Spleen (tissue), 11 donors: Measurements from ENCODE around the gene MRPL18. TPM values are rescaled to one million over a fixed set of nuclear protein-coding genes. Genes with fewer than 3 reads are reported as not detected.

ENCODE experiments used
- DNase-seq: peaks from one replicate; pipeline ENCODE4 v3.0.0-alpha.2; 2020
- H3K27ac ChIP-seq, 8 donors: fragments of 200-600 bp; sonication (generic) in 7 of 8; 1 replicate in 4 of 8; 2 replicates in 4 of 8; pipeline versions ENCODE4 v1.5.0 to v1.8.0; 2016 to 2021; ENCODE audit warnings: inconsistent platforms in 4 of 8, mild to moderate bottlenecking in 4 of 8, moderate library complexity in 1 of 8
- H3K27me3 ChIP-seq, 7 donors: fragments of 200-600 bp; sonication (generic) in 6 of 7; replicated peaks in 1 of 7; 1 replicate in 4 of 7; 2 replicates in 3 of 7; pipeline versions ENCODE4 v1.5.0 to v1.8.0; 2016 to 2021; ENCODE audit warnings: inconsistent platforms in 3 of 7, mild to moderate bottlenecking in 1 of 7
- H3K36me3 ChIP-seq, 6 donors: fragments of 200-600 bp; sonication (generic) in 5 of 6; 1 replicate in 4 of 6; 2 replicates in 2 of 6; pipeline versions ENCODE4 v1.5.0 to v1.8.0; 2016 to 2021; ENCODE audit warnings: inconsistent platforms in 2 of 6
- H3K4me1 ChIP-seq, 6 donors: fragments of 200-600 bp; sonication (generic) in 5 of 6; 1 replicate in 3 of 6; 2 replicates in 3 of 6; pipeline versions ENCODE4 v1.5.0 to v1.8.0; 2016 to 2021; ENCODE audit warnings: inconsistent platforms in 3 of 6
- H3K4me3 ChIP-seq, 8 donors: fragments of 200-600 bp; sonication (generic) in 7 of 8; 1 replicate in 4 of 8; 2 replicates in 4 of 8; pipeline versions ENCODE4 v1.5.0 to v1.8.0; 2016 to 2021; ENCODE audit warnings: inconsistent platforms in 4 of 8, mild to moderate bottlenecking in 4 of 8, moderate library complexity in 2 of 8
- H3K9me3 ChIP-seq, 8 donors: fragments of 200-600 bp; sonication (generic) in 7 of 8; 1 replicate in 4 of 8; 2 replicates in 4 of 8; pipeline versions ENCODE4 v1.5.0 to v1.8.0; 2016 to 2021; ENCODE audit warnings: inconsistent platforms in 4 of 8
- POLR2A ChIP-seq, 3 donors: fragments of 450-650 bp; IDR thresholded peaks; one replicate each; pipeline ENCODE4 v1.5.1; 2017; ENCODE audit warnings: antibody characterized with exemption in 3 of 3, mild to moderate bottlenecking in 1 of 3
- POLR2AphosphoS5 ChIP-seq, 3 donors: sonication (generic); formaldehyde crosslinking; IDR thresholded peaks; one replicate each; pipeline ENCODE4 v1.5.1; 2017; ENCODE audit warnings: antibody characterized with exemption in 3 of 3
- WGBS, 5 donors: extraction: QIAGEN DNeasy Blood & Tissue Kit in 3 of 5; methylation state at CpG; one replicate each; pipeline versions ENCODE4 v1.1.5 to v1.1.7; 2013 to 2018; 5-methylcytosine and 5-hydroxymethylcytosine counted together
- intact Hi-C: fragments of 100-400 bp; cut with DNase I; formaldehyde crosslinking; loops from one replicate; pipeline ENCODE4 v1.15.0; 2023; ENCODE audit warnings: low total_unique reads
- polyA plus RNA-seq, 3 donors: library from polyadenylated mRNA; stranded (reverse); fragments of 200-250 nt; gene quantifications; one replicate each; pipeline ENCODE4 v1.2.1, GENCODE V29; 2013
- total RNA-seq, 7 donors: library from RNA; depleted of rRNA in 3 of 7; stranded (reverse); fragments of >200 nt in 3 of 7; fragmentation: NEBNext Ultra II Directional in 4 of 7; extraction: Animal tissue kit (Norgen Biotek cat#: 25700) in 4 of 7; gene quantifications; one replicate each; pipeline versions ENCODE4 v1.1.0 to v1.2.1, GENCODE V29; 2016 to 2021
- TF ChIP-seq, protein P1 (sequence below), 11 experiments: fragments of 200-600 bp in 7 of 11; fragments of 450-650 bp in 4 of 11; sonication (generic) in 4 of 11; IDR thresholded peaks in 8 of 11; conservative IDR thresholded peaks in 3 of 11; 1 replicate in 7 of 11; 2 replicates in 4 of 11; pipeline versions ENCODE4 v1.4.0 to v1.8.0; 2016 to 2021; ENCODE audit warnings: antibody characterized with exemption in 11 of 11, inconsistent platforms in 4 of 11, mild to moderate bottlenecking in 1 of 11
- donor health status: healthy with polysubstance abuse.
- donor health status: DM: no; HTN: no; CAD: no; lungs with moderate emphysema.
- donor health status: DM: no; HTN: no; CAD: no.
- donor health status: Bipolar disorder and iron deficiency.
- donor health status: healthy.
- donor health status: DM: no; HTN: no; CAD: no.
- donor health status: DM: yes; HTN: yes; CAD: no.

The MRPL18 gene
- total and polyA plus RNA-seq, 10 donors: 29.6 to 76.7 (median 44.6) TPM

DNA sequence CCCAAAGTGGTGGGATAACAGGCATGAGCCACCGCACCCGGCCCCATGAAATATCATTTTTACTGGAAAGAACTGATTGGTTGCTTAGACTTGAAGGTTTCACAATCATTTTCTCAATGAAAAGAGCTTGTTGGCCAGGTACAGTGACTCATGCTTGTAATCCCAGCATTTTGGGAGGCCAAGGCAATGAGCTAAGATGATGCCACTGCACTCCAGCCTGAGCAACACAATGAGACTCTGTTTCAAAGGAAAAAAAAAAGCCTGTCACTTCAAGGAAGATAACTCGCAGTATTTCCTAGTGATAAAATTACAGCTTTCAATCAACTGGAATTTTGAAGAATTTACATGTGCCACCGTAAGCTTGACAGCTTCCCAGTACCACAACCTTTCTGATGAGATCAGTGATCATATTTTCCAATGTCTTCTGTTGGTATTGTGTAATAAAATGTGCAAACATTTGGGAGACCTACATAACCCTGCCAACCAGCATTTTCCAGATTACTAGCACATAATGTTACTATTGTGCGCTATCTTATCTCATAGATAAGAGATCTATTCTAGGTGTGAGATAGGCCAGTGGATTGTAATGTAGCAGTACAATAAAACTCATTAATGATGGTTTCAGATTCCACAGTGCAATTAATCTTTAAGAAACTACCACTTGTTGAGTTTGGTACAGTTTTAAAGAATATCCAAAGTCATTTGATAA lies 17.0 kb downstream of the MRPL18 start:
- Histone ChIP-seq H3K4me1 (peaks cover 0 to under 1% (median 0%) of the 10 kb centered on the region in 6 donors), H3K36me3 (peaks cover 0 to 5% (median 0%) of the 10 kb centered on the region in 6 donors), H3K4me3 (no peak overlapping the region), H3K27me3 (no peaks in the 10 kb centered on the region), H3K27ac (no peak overlapping the region), H3K9me3 (no peaks in the 10 kb centered on the region)
- no peak for DNase-seq
- TF ChIP-seq, protein P1, sequence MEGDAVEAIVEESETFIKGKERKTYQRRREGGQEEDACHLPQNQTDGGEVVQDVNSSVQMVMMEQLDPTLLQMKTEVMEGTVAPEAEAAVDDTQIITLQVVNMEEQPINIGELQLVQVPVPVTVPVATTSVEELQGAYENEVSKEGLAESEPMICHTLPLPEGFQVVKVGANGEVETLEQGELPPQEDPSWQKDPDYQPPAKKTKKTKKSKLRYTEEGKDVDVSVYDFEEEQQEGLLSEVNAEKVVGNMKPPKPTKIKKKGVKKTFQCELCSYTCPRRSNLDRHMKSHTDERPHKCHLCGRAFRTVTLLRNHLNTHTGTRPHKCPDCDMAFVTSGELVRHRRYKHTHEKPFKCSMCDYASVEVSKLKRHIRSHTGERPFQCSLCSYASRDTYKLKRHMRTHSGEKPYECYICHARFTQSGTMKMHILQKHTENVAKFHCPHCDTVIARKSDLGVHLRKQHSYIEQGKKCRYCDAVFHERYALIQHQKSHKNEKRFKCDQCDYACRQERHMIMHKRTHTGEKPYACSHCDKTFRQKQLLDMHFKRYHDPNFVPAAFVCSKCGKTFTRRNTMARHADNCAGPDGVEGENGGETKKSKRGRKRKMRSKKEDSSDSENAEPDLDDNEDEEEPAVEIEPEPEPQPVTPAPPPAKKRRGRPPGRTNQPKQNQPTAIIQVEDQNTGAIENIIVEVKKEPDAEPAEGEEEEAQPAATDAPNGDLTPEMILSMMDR (IDR thresholded peaks at IDR 0.05 in 8 of 11, conservative IDR thresholded peaks at IDR 0.05 in 3 of 11): no peak
- TF ChIP-seq POLR2AphosphoS5 (IDR thresholded peaks at IDR 0.05) (no peak), POLR2A (IDR thresholded peaks at IDR 0.05) (no peak)
- intact Hi-C loops: no loop called here
- 90 to 99% (median 95%) methylated on average over 5 of the region's 5 CpGs for WGBS, 5 donors

DNA sequence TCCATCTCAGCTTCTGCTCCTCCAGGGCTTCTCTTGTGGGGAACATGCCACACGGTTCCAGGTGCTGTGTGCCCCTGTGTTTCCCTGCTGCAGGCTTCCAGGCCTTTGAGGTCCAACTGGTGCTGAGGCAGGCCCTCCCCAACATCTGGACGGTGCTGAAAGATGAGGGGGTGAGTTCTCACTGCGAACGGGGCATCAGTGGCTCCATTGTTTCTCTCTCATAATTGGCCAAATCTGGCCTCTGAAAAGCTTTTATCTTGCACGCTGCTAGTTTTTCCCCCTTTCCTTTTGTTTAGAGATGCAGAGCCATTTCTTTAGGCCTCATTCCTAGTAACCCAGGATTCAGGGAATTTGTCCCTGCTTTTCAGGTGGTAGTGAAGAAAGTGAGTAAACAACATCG lies 18.4 kb downstream of the MRPL18 start:
- no peak for DNase-seq
- WGBS, 5 donors: 86 to 95% (median 92%) methylated on average over 6 of the region's 6 CpGs
- Histone ChIP-seq H3K4me1 (no peaks in the 10 kb centered on the region), H3K4me3 (no peak overlapping the region), H3K27me3 (no peaks in the 10 kb centered on the region), H3K9me3 (no peaks in the 10 kb centered on the region), H3K27ac (no peak overlapping the region), H3K36me3 (peaks cover 0 to 5% (median 0%) of the 10 kb centered on the region in 6 donors)
- TF ChIP-seq POLR2AphosphoS5 (IDR thresholded peaks at IDR 0.05) (no peak), POLR2A (IDR thresholded peaks at IDR 0.05) (no peak)
- TF ChIP-seq, protein P1 (IDR thresholded peaks at IDR 0.05 in 8 of 11, conservative IDR thresholded peaks at IDR 0.05 in 3 of 11): no peak
- intact Hi-C loops: no loop called here

DNA sequence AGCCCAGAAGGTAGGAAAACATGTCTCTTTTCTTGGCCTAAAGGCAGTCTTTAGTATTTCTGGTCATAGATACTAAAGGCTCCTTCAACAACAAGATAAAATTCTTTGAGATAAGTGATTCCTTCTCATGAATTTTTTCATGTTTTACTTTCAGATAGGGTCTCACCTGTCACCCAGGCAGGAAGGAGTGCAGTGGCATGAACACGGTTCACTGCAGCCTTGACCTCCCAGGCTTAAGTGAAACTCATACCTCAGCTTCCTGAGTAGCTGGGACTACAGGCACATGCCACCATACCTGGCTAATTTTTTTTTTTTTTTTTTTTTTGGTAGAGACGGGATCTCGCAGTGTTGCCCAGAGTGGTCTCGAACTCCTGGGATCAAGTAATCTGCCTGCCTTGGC lies 18.9 kb downstream of the MRPL18 start:
- no peaks in the 10 kb centered on the region for H3K27me3 ChIP-seq
- 75 to 86% (median 79%) methylated on average over 4 of the region's 4 CpGs for WGBS, 5 donors
- H3K4me3 ChIP-seq: no peak overlapping the region
- H3K27ac ChIP-seq: no peak overlapping the region
- intact Hi-C loops: no loop called here
- H3K9me3 ChIP-seq: no peaks in the 10 kb centered on the region
- H3K4me1 ChIP-seq: no peaks in the 10 kb centered on the region
- H3K36me3 ChIP-seq: peaks cover 0 to 5% (median 0%) of the 10 kb centered on the region in 6 donors
- TF ChIP-seq POLR2A (IDR thresholded peaks at IDR 0.05) (no peak), POLR2AphosphoS5 (IDR thresholded peaks at IDR 0.05) (no peak)
- TF ChIP-seq, protein P1 (IDR thresholded peaks at IDR 0.05 in 8 of 11, conservative IDR thresholded peaks at IDR 0.05 in 3 of 11): no peak
- no peak for DNase-seq

DNA sequence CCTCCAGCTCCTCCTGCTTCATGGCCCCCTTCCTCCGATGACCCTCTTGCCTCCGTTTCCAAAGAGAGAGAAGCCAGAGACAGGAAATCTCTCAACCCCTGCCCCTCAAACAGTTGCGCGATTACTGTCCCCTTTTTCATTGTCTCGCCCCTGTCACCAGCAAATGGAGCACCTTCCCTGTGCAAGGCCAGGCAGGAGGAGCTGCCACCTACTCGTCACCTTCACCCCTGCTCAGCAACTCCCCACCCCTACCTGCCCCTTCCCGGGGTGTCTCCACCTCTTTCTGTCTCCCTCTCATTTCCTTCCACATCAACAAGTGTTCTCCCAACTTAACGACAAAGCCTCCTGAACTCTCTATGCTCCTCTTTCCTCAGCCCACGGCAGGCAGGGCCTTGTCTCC lies 23.5 kb downstream of the MRPL18 start:
- no peak overlapping the region for H3K4me3 ChIP-seq
- no peaks in the 10 kb centered on the region for H3K9me3 ChIP-seq
- TF ChIP-seq POLR2AphosphoS5 (IDR thresholded peaks at IDR 0.05) (no peak), POLR2A (IDR thresholded peaks at IDR 0.05) (no peak)
- TF ChIP-seq, protein P1 (IDR thresholded peaks at IDR 0.05 in 8 of 11, conservative IDR thresholded peaks at IDR 0.05 in 3 of 11): no peak
- no peak overlapping the region for H3K27ac ChIP-seq
- intact Hi-C loops: no loop called here
- 79 to 87% (median 85%) methylated on average over 9 of the region's 9 CpGs for WGBS, 5 donors
- no peaks in the 10 kb centered on the region for H3K36me3 ChIP-seq
- DNase-seq: no peak
- H3K4me1 ChIP-seq: no peaks in the 10 kb centered on the region
- no peaks in the 10 kb centered on the region for H3K27me3 ChIP-seq
